HCT116 (cell line): ENCODE results near the gene HARBI1.

Experiments
- CBX3 ChIP-seq: IDR thresholded peaks from 2 replicates; pipeline ENCODE4 v1.6.1; 2012; ENCODE audit warnings: low read depth
- CTCF ChIP-seq, 3 experiments: fragments of 200-600 bp in 1 of 3; sonication (generic) in 1 of 3; IDR thresholded peaks in 2 of 3; conservative IDR thresholded peaks in 1 of 3; 2 replicates each; pipeline ENCODE4 v1.5.1; 2012 to 2017; ENCODE audit warnings: low read depth in 2 of 3, low read length in 2 of 3, antibody characterized with exemption in 1 of 3, borderline replicate concordance in 1 of 3, control low read depth in 1 of 3, mild to moderate bottlenecking in 1 of 3, mixed read lengths in 1 of 3, mixed run types in 1 of 3, moderate library complexity in 1 of 3; ENCODE audit not compliant: insufficient read depth in 1 of 3
- EGR1 ChIP-seq: IDR thresholded peaks from 2 replicates; pipeline ENCODE4 v1.6.1; 2012; ENCODE audit warnings: low read depth
- EZH2 ChIP-seq: fragments of 200-600 bp; sonication (generic); IDR thresholded peaks from 2 replicates; pipeline ENCODE4 v1.6.1; 2017; ENCODE audit warnings: antibody characterized with exemption, mixed run types
- EZH2phosphoT487 ChIP-seq: fragments of 200-600 bp; IDR thresholded peaks from 2 replicates; pipeline ENCODE4 v1.6.1; 2018; ENCODE audit warnings: antibody characterized with exemption, borderline replicate concordance
- POLR2A ChIP-seq: IDR thresholded peaks from 2 replicates; pipeline ENCODE4 v1.7.0; 2011; ENCODE audit warnings: borderline replicate concordance; ENCODE audit not compliant: insufficient read depth, insufficient read length; ENCODE audit errors: extremely low read depth
- POLR2AphosphoS5 ChIP-seq: IDR thresholded peaks from 2 replicates; pipeline ENCODE4 v1.6.1; 2011; ENCODE audit warnings: mild to moderate bottlenecking, low read depth, low read length, moderate library complexity
- SP1 ChIP-seq: IDR thresholded peaks from 2 replicates; pipeline ENCODE4 v1.6.1; 2012; ENCODE audit warnings: low read depth
- SRF ChIP-seq: IDR thresholded peaks from 2 replicates; pipeline ENCODE4 v1.6.1; 2012; ENCODE audit warnings: low read depth
- ZFX ChIP-seq: fragments of 450-650 bp; IDR thresholded peaks from 2 replicates; pipeline ENCODE4 v1.6.1; 2017

DNA sequence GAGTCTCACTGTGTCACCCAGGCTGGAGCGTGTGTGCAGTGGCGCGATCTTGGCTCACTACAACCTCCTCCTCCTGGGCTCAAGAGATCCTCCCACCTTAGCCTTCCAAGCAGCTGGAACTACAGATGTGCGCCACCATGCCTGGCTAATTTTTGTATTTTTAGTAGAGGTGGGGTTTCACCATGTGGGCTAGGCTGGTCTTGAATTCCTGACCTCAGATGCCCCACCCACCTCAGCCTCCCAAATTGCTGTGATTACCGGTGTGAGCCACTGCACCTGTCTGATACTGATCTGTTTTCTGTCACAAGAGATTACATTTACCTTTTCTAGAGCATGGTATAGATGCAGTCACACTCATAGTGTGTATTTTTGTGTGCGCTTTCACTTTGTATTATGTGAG lies 11.9 kb upstream of the HARBI1 start:
- no peak for TF ChIP-seq EZH2phosphoT487
- TF ChIP-seq POLR2A: no peak
- no peak for TF ChIP-seq POLR2AphosphoS5
- no peak for TF ChIP-seq CTCF (IDR thresholded peaks at IDR 0.05 in 2 of 3, conservative IDR thresholded peaks at IDR 0.05 in 1 of 3; ENCODE audit: borderline replicate concordance in 1 of 3, insufficient read depth in 1 of 3, low read depth in 2 of 3, low read length in 2 of 3)
- TF ChIP-seq ZFX: no peak
- no peak for TF ChIP-seq SP1
- TF ChIP-seq EZH2: no peak
- no peak for TF ChIP-seq SRF
- no peak for TF ChIP-seq EGR1
- TF ChIP-seq CBX3: no peak
